ENCODE data around the gene TIMELESS.

DNA sequence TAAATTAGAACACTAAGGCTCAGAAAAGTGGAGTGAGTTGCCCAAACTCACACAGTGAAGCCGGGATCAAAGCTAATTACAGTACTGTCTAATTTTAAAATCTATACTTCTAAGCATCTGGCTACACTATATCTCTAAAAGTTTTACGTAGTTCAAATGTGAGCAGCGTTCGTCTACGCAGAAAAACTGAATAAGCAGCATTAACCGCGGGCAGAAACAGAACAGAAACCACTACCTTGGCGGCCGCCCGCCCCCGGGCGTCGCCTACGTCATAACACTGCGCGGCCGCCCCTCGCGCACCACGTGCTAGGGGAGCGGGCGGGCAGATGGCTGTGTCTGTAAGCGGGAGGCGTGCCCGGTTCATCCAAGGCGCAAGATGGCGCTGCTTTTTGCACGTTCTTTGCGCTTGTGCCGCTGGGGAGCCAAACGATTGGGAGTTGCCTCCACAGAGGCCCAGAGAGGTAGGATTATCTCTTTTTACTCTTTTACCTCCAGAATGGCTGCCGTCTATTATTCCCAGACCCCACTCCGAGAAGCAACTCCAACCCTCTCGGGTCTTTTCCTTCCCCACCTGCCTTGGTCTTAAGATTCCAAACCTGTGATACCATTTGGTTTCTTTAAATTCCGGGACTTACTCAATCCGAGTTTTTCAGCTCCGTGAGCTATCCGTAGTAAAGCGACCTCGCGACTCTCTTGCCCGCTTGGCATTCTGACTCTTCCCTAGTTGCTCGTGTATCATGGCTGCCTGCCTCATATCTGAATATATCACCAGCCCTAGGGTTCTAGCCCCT is 19.2 kb upstream of the TIMELESS start, which contains the start of gene SPRYD4:
- TF ChIP-seq, protein P1, sequence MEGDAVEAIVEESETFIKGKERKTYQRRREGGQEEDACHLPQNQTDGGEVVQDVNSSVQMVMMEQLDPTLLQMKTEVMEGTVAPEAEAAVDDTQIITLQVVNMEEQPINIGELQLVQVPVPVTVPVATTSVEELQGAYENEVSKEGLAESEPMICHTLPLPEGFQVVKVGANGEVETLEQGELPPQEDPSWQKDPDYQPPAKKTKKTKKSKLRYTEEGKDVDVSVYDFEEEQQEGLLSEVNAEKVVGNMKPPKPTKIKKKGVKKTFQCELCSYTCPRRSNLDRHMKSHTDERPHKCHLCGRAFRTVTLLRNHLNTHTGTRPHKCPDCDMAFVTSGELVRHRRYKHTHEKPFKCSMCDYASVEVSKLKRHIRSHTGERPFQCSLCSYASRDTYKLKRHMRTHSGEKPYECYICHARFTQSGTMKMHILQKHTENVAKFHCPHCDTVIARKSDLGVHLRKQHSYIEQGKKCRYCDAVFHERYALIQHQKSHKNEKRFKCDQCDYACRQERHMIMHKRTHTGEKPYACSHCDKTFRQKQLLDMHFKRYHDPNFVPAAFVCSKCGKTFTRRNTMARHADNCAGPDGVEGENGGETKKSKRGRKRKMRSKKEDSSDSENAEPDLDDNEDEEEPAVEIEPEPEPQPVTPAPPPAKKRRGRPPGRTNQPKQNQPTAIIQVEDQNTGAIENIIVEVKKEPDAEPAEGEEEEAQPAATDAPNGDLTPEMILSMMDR (conservative IDR thresholded peaks at IDR 0.05; ENCODE audit: low read length), result peak; percentile 45
- no peak for TF ChIP-seq EZH2phosphoT487 (IDR thresholded peaks at IDR 0.05; ENCODE audit: borderline replicate concordance)

All from Loucy (cell line).